ENCODE data around the gene GBA2. TPM values are rescaled to one million over a fixed set of nuclear protein-coding genes. Genes with fewer than 3 reads are reported as not detected.

Gene GBA2
- polyA plus RNA-seq, 1 donor (not counting 4 experiments of a cell fraction or from before 2014, with no cell fraction given), result 31.7 TPM

DNA sequence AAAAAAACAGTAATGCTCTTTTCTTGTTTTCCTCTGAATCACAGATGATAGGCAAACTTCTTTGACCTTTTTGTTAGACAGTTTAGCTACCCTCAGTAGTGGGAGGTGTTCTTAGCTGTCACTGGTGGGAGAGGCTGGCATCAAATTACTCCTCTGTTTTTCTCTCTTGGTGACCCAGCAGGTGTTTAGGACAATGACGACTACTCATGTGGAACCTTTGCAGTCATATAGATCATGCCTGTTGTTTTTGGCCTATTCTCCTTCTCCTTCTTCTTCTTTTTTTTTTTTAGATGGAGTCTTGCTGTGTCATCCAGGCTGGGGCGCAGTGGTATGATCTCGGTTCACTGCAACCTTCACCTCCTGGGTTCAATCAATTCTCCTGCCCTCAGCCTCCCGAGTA lies 27.0 kb upstream of the GBA2 start:
- Histone ChIP-seq H4K20me1 (ENCODE audit: control insufficient read depth, extremely low read depth, insufficient read depth, low read length) (no peaks in the 10 kb centered on the region), H2AFZ (ENCODE audit: control insufficient read depth, low read length) (no peak overlapping the region), H3K4me2 (ENCODE audit: control insufficient read depth, extremely low read depth, insufficient read depth, low read depth, low read length) (no peak overlapping the region), H3K4me1 (ENCODE audit: control insufficient read depth, extremely low read depth, insufficient read depth, low read length) (peaks cover 11% of the 10 kb centered on the region), H3K36me3 (ENCODE audit: control insufficient read depth in 2 of 2, extremely low read depth in 1 of 2, insufficient read depth in 2 of 2, low read length in 2 of 2) (no peaks in the 10 kb centered on the region), H3K9me3 (ENCODE audit: control insufficient read depth, low read depth, low read length) (no peaks in the 10 kb centered on the region), H3K27ac (ENCODE audit: control insufficient read depth, insufficient read depth, low read length) (no peak overlapping the region), H3K9me1 (ENCODE audit: control insufficient read depth, extremely low read depth, insufficient read depth, low read length) (no peaks in the 10 kb centered on the region), H3K27me3 (ENCODE audit: control insufficient read depth, extremely low read depth, insufficient read depth, low read length) (no peaks in the 10 kb centered on the region), H3K9ac (ENCODE audit: control insufficient read depth, extremely low read depth, insufficient read depth, low read length) (no peak overlapping the region), H3K4me3 (ENCODE audit: control insufficient read depth in 2 of 3, extremely low read depth in 1 of 3, insufficient read depth in 2 of 3, low read depth in 1 of 3, low read length in 3 of 3) (no peak overlapping the region), H3K79me2 (ENCODE audit: control insufficient read depth, insufficient read depth, low read length) (no peaks in the 10 kb centered on the region)
- dilution Hi-C loops (cut with MboI; ENCODE audit: extremely low pct_ligation_motif_present, low sequenced_read_pairs), result no loop called here
- no peak for DNase-seq (ENCODE audit: low read depth, low spot score)
- no peak for TF ChIP-seq EZH2 (IDR thresholded peaks at IDR 0.05; ENCODE audit: low read length)
- TF ChIP-seq, protein P1, sequence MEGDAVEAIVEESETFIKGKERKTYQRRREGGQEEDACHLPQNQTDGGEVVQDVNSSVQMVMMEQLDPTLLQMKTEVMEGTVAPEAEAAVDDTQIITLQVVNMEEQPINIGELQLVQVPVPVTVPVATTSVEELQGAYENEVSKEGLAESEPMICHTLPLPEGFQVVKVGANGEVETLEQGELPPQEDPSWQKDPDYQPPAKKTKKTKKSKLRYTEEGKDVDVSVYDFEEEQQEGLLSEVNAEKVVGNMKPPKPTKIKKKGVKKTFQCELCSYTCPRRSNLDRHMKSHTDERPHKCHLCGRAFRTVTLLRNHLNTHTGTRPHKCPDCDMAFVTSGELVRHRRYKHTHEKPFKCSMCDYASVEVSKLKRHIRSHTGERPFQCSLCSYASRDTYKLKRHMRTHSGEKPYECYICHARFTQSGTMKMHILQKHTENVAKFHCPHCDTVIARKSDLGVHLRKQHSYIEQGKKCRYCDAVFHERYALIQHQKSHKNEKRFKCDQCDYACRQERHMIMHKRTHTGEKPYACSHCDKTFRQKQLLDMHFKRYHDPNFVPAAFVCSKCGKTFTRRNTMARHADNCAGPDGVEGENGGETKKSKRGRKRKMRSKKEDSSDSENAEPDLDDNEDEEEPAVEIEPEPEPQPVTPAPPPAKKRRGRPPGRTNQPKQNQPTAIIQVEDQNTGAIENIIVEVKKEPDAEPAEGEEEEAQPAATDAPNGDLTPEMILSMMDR (optimal IDR thresholded peaks at IDR 0.05 in 1 of 3, IDR thresholded peaks at IDR 0.05 in 1 of 3, conservative IDR thresholded peaks at IDR 0.05 in 1 of 3; ENCODE audit: extremely low read depth in 1 of 3, insufficient read depth in 2 of 3, low read length in 3 of 3), result no peak
- no peak for FAIRE-seq

DNA sequence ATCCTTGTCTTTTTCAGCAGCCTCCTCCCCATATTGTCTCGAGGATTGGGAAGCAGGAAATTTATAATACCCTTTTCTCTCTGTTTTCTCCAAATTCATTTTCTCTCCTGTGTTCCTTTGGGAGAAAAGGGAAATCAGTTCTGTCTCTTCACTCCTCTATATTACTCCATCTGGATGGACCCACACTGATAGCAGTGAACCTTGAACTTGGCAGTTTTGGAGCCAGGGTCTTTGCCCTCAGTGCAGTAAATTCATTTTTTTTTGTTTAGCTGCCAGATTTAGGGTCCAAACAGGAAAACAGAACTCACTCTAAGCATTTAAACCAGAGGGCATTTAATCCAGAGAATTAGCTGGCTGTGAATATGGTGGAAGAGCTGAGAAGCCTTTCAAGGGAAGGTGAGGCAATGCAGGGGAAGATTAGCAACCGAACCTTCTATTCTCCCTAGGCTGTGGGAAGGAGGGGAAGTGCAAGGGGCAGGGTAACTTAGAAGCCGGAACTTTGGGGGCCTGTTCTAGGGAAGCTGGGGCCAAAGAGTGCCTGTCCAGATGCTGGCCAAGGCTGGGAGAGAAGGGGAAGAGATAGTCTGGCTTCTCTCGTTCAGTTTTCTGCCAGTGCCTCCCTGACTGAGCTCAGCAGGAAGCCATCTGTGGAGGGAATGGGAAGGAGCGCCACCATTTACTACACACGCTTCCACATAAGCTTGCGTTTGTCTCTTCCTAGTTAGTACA lies 26.0 kb upstream of the GBA2 start:
- FAIRE-seq (no peak), DNase-seq (ENCODE audit: low read depth, low spot score) (no peak)
- Histone ChIP-seq H3K79me2 (ENCODE audit: control insufficient read depth, insufficient read depth, low read length) (no peaks in the 10 kb centered on the region), H2AFZ (ENCODE audit: control insufficient read depth, low read length) (no peak overlapping the region), H3K9me1 (ENCODE audit: control insufficient read depth, extremely low read depth, insufficient read depth, low read length) (no peaks in the 10 kb centered on the region), H3K4me3 (ENCODE audit: control insufficient read depth in 2 of 3, extremely low read depth in 1 of 3, insufficient read depth in 2 of 3, low read depth in 1 of 3, low read length in 3 of 3) (no peak overlapping the region), H3K4me1 (ENCODE audit: control insufficient read depth, extremely low read depth, insufficient read depth, low read length) (peaks cover 11% of the 10 kb centered on the region), H4K20me1 (ENCODE audit: control insufficient read depth, extremely low read depth, insufficient read depth, low read length) (no peaks in the 10 kb centered on the region), H3K27ac (ENCODE audit: control insufficient read depth, insufficient read depth, low read length) (no peak overlapping the region), H3K9me3 (ENCODE audit: control insufficient read depth, low read depth, low read length) (no peaks in the 10 kb centered on the region), H3K4me2 (ENCODE audit: control insufficient read depth, extremely low read depth, insufficient read depth, low read depth, low read length) (no peak overlapping the region), H3K9ac (ENCODE audit: control insufficient read depth, extremely low read depth, insufficient read depth, low read length) (no peak overlapping the region), H3K36me3 (ENCODE audit: control insufficient read depth in 2 of 2, extremely low read depth in 1 of 2, insufficient read depth in 2 of 2, low read length in 2 of 2) (no peaks in the 10 kb centered on the region), H3K27me3 (ENCODE audit: control insufficient read depth, extremely low read depth, insufficient read depth, low read length) (no peaks in the 10 kb centered on the region)
- dilution Hi-C loops (cut with MboI; ENCODE audit: extremely low pct_ligation_motif_present, low sequenced_read_pairs), result no loop called here
- TF ChIP-seq, protein P1 (optimal IDR thresholded peaks at IDR 0.05 in 1 of 3, IDR thresholded peaks at IDR 0.05 in 1 of 3, conservative IDR thresholded peaks at IDR 0.05 in 1 of 3; ENCODE audit: extremely low read depth in 1 of 3, insufficient read depth in 2 of 3, low read length in 3 of 3), result no peak
- TF ChIP-seq EZH2 (IDR thresholded peaks at IDR 0.05; ENCODE audit: low read length), result no peak
